DND-41 (cell line): ENCODE results near the gene RBMS1.

ENCODE experiments used
- ATAC-seq: fragments of 200-7000 bp; cut with Tn5 transposase; 3 replicates; pipeline ENCODE4 v1.9.1; 2021; ENCODE audit warnings: low read depth; ENCODE audit not compliant: insufficient read depth
- DNase-seq: peaks from one replicate; pipeline ENCODE4 v3.0.0-alpha.2; 2020
- H2AFZ ChIP-seq: 2 replicates; pipeline ENCODE4 v1.6.0; 2012; ENCODE audit warnings: low read depth, low read length
- H3K27ac ChIP-seq: 2 replicates; pipeline ENCODE4 v1.5.1; 2012; ENCODE audit warnings: low read length, inconsistent platforms
- H3K27me3 ChIP-seq: fragments of 200-600 bp; sonication (generic); 2 replicates; pipeline ENCODE4 v1.6.0; 2012; ENCODE audit warnings: low read length, mild to moderate bottlenecking, inconsistent platforms; ENCODE audit not compliant: insufficient read depth, poor library complexity
- H3K36me3 ChIP-seq: 2 replicates; pipeline ENCODE4 v1.5.1; 2012; ENCODE audit warnings: low read length, inconsistent platforms; ENCODE audit not compliant: insufficient read depth
- H3K4me1 ChIP-seq: 2 replicates; pipeline ENCODE4 v1.5.1; 2012; ENCODE audit warnings: mild to moderate bottlenecking, low read length; ENCODE audit not compliant: insufficient read depth
- H3K4me2 ChIP-seq: 2 replicates; pipeline ENCODE4 v1.6.0; 2012; ENCODE audit warnings: mild to moderate bottlenecking, moderate library complexity, low read length, inconsistent platforms; ENCODE audit not compliant: insufficient read depth
- H3K4me3 ChIP-seq, 2 experiments: fragments of 200-600 bp in 1 of 2; shearing (Covaris generic) in 1 of 2; 2 replicates each; pipeline ENCODE4 v1.5.1; 2012 to 2016; ENCODE audit warnings: inconsistent platforms in 2 of 2, low read length in 2 of 2, mild to moderate bottlenecking in 2 of 2, low read depth in 1 of 2, moderate library complexity in 1 of 2
- H3K79me2 ChIP-seq: 2 replicates; pipeline ENCODE4 v1.6.0; 2012; ENCODE audit warnings: low read length, inconsistent platforms; ENCODE audit not compliant: insufficient read depth
- H3K9ac ChIP-seq: 2 replicates; pipeline ENCODE4 v1.6.0; 2012; ENCODE audit warnings: low read depth, mild to moderate bottlenecking, inconsistent platforms, low read length, moderate library complexity
- H3K9me3 ChIP-seq: 2 replicates; pipeline ENCODE4 v1.5.1; 2012; ENCODE audit warnings: low read length, moderate library complexity, mild to moderate bottlenecking, inconsistent platforms; ENCODE audit not compliant: insufficient read depth, severe bottlenecking
- H4K20me1 ChIP-seq: 2 replicates; pipeline ENCODE4 v1.6.0; 2012; ENCODE audit warnings: low read length; ENCODE audit not compliant: insufficient read depth
- EZH2 ChIP-seq: IDR thresholded peaks from 3 replicates; pipeline ENCODE4 v1.6.1; 2012; ENCODE audit warnings: borderline replicate concordance, low read depth, mild to moderate bottlenecking, moderate library complexity, low read length, inconsistent platforms; ENCODE audit not compliant: severe bottlenecking
- TF ChIP-seq, protein P1 (sequence below): IDR thresholded peaks from 2 replicates; pipeline ENCODE4 v1.5.1; 2012; ENCODE audit warnings: borderline replicate concordance, low read length, moderate library complexity, mild to moderate bottlenecking; ENCODE audit not compliant: poor library complexity, severe bottlenecking; ENCODE audit errors: extremely low read depth

The RBMS1 gene

DNA sequence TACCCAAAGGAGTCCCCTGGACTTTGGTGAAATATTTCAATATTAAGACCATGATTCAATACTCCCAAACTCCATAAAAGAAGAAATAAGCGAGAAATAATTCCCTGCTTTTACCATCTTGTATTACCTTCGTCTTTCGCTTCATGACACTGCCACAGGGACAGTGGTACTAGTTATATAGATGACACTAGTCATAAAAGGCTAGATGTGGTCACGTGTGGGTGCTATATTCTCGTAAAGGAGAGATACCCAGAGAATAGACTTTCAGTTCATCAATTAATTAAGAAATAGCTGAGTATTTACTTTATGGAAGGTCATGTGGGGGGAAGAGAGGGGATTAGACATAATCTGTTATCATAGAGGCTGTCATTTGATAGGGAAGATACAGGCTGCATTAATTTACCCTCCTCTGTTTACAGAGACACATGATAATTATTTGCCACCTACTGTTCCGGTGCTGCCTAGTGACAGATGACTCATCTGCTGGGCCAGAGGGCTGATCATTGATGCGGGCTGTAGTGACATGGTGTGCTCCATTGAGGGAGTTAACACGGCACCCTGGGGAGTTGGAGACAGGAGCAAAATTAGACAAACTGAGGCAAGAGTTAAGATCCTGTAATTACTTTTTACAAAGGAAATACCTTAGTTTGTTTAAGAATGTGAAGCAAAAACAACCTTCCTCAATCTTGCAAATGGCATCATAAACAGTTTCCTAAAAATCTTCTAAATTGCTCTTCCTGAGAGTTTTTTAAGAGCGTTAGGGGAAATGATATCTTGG, 215.3 kb downstream of the RBMS1 start:
- Histone ChIP-seq H3K9ac (no peak overlapping the region), H3K4me1 (peaks cover 9% of the 10 kb centered on the region), H2AFZ (no peak overlapping the region), H3K9me3 (no peaks in the 10 kb centered on the region), H4K20me1 (no peaks in the 10 kb centered on the region), H3K4me2 (no peak overlapping the region), H3K4me3 (no peak overlapping the region), H3K36me3 (peaks cover 65% of the 10 kb centered on the region), H3K27ac (no peak overlapping the region), H3K79me2 (no peaks in the 10 kb centered on the region), H3K27me3 (no peaks in the 10 kb centered on the region)
- TF ChIP-seq EZH2: no peak
- TF ChIP-seq, protein P1, sequence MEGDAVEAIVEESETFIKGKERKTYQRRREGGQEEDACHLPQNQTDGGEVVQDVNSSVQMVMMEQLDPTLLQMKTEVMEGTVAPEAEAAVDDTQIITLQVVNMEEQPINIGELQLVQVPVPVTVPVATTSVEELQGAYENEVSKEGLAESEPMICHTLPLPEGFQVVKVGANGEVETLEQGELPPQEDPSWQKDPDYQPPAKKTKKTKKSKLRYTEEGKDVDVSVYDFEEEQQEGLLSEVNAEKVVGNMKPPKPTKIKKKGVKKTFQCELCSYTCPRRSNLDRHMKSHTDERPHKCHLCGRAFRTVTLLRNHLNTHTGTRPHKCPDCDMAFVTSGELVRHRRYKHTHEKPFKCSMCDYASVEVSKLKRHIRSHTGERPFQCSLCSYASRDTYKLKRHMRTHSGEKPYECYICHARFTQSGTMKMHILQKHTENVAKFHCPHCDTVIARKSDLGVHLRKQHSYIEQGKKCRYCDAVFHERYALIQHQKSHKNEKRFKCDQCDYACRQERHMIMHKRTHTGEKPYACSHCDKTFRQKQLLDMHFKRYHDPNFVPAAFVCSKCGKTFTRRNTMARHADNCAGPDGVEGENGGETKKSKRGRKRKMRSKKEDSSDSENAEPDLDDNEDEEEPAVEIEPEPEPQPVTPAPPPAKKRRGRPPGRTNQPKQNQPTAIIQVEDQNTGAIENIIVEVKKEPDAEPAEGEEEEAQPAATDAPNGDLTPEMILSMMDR: no peak
- ATAC-seq: no peak
- no peak for DNase-seq

DNA sequence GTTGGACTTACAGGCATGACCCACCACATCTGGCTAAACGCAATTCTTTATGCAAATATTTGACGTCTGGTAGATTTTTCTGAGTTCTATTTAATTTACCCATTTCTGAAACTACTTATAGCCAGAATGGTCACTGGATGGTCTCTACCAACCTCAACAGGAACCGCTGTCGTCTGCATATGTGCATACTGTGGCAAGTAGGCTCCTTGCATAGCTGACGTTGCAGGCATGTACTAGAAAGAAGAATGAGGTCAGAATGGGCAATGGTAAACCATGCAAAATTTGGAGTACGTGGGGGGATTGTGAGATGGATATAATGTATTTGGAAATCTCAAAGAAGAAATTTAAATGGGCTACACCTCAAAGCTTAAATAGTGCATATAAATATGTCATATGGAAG, 216.5 kb downstream of the RBMS1 start:
- Histone ChIP-seq H3K27me3 (no peaks in the 10 kb centered on the region), H3K27ac (no peak overlapping the region), H4K20me1 (no peaks in the 10 kb centered on the region), H3K4me3 (no peak overlapping the region), H3K79me2 (no peaks in the 10 kb centered on the region), H3K9me3 (no peaks in the 10 kb centered on the region), H3K4me1 (peaks cover 9% of the 10 kb centered on the region), H2AFZ (no peak overlapping the region), H3K4me2 (no peak overlapping the region), H3K36me3 (peaks cover 65% of the 10 kb centered on the region), H3K9ac (no peak overlapping the region)
- ATAC-seq (no peak), DNase-seq (no peak)
- TF ChIP-seq, protein P1: no peak
- no peak for TF ChIP-seq EZH2

DNA sequence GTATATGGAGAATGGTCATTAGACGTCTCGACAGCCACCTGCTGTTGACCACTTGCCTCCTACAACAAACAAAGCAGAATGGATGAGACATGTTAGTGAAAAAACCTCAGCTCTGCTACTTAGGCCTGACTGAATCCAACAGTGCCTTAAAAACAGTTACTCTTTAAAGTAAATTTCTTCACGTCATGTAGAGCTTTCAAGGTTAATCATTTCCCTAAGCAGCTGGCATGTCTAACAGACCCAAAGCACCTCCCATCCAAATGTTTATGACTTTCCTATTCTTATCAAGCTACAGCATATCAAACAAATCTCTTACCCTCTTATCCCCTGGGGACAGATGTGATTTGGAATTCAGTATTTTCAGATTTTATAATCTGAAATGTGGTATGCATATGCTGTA, 218.0 kb downstream of the RBMS1 start:
- ATAC-seq: no peak
- Histone ChIP-seq H2AFZ (no peak overlapping the region), H3K4me3 (no peak overlapping the region), H4K20me1 (no peaks in the 10 kb centered on the region), H3K79me2 (no peaks in the 10 kb centered on the region), H3K9ac (no peak overlapping the region), H3K36me3 (peaks cover 68% of the 10 kb centered on the region), H3K4me1 (peaks cover 9% of the 10 kb centered on the region), H3K27me3 (no peaks in the 10 kb centered on the region), H3K27ac (no peak overlapping the region), H3K4me2 (no peak overlapping the region), H3K9me3 (no peaks in the 10 kb centered on the region)
- no peak for DNase-seq
- TF ChIP-seq EZH2: no peak
- TF ChIP-seq, protein P1: no peak
